Colonic mucosa (tissue), 4 donors: ENCODE data around the gene KIAA0513. TPM values are rescaled to one million over a fixed set of nuclear protein-coding genes. Genes with fewer than 3 reads are reported as not detected.

Experiments used
- DNase-seq: peaks from one replicate; pipeline ENCODE4 v3.0.0-alpha.2; 2020
- H3K27ac ChIP-seq: fragments of 200-600 bp; one replicate; pipeline ENCODE4 v1.8.0; 2021
- H3K27me3 ChIP-seq: fragments of 200-600 bp; one replicate; pipeline ENCODE4 v1.8.0; 2021
- H3K36me3 ChIP-seq: fragments of 200-600 bp; one replicate; pipeline ENCODE4 v1.8.0; 2021
- H3K4me1 ChIP-seq: fragments of 200-600 bp; one replicate; pipeline ENCODE4 v1.8.0; 2021; ENCODE audit warnings: mild to moderate bottlenecking
- H3K4me3 ChIP-seq: fragments of 200-600 bp; one replicate; pipeline ENCODE4 v1.8.0; 2021
- H3K9ac ChIP-seq, 2 donors: one replicate each; pipeline ENCODE4 v1.7.0; 2013; ENCODE audit warnings: control low read depth in 2 of 2, low read depth in 2 of 2, low read length in 2 of 2
- H3K9me3 ChIP-seq: fragments of 200-600 bp; one replicate; pipeline ENCODE4 v1.8.0; 2021
- CTCF ChIP-seq: fragments of 200-600 bp; IDR thresholded peaks from one replicate; pipeline ENCODE4 v1.8.0; 2022; ENCODE audit warnings: antibody characterized with exemption, mild to moderate bottlenecking
- intact Hi-C: fragments of 100-400 bp; cut with DNase I; formaldehyde crosslinking; loops from one replicate; pipeline ENCODE4 v1.14.1; 2022
- total RNA-seq, 2 donors: library from RNA; stranded (reverse); fragmentation: NEBNext Ultra II Directional in 1 of 2; extraction: Animal tissue kit (Norgen Biotek cat#: 25700) in 1 of 2; gene quantifications; one replicate each; pipeline ENCODE4 v1.2.1, GENCODE V29; 2021
- donor health status: healthy.
- donor health status: DM: no; HTN: no; CAD: no.
- donor health status: DM: no; HTN: no; CAD: no.

KIAA0513 gene
- total RNA-seq, 2 donors from 2014 or later, result 17.7 to 22.8 TPM

GRCh38 chr16:85045641-85046471, 18.3 kb downstream of the KIAA0513 start:
- no peak for DNase-seq
- intact Hi-C loops, result no loop called here
- H3K4me3 ChIP-seq, result no peak overlapping the region
- H3K4me1 ChIP-seq, result peaks cover 4% of the 10 kb centered on the region
- H3K9me3 ChIP-seq, result no peaks in the 10 kb centered on the region
- no peak for TF ChIP-seq CTCF
- no peaks in the 10 kb centered on the region for H3K27me3 ChIP-seq
- no peaks in the 10 kb centered on the region for H3K36me3 ChIP-seq
- no peak overlapping the region for H3K27ac ChIP-seq
- H3K9ac ChIP-seq, result no peak overlapping the region

- TF ChIP-seq CTCF, result no peak
- no peak for DNase-seq
- H3K27ac ChIP-seq, result peak overlapping the region; percentile 94
- intact Hi-C loops, result no loop called here
- no peaks in the 10 kb centered on the region for H3K36me3 ChIP-seq
- no peaks in the 10 kb centered on the region for H3K27me3 ChIP-seq
- no peaks in the 10 kb centered on the region for H3K9me3 ChIP-seq
- peaks cover 4% of the 10 kb centered on the region for H3K4me1 ChIP-seq
- H3K9ac ChIP-seq, result peak overlapping the region in 1 of 2 donors; percentile 60
- H3K4me3 ChIP-seq, result no peak overlapping the region
These were observed 18.9 kb downstream of the KIAA0513 start for GRCh38 chr16:85046472-85046916.

GRCh38 chr16:85046931-85047866, 19.6 kb downstream of the KIAA0513 start:
- Histone ChIP-seq H3K27ac (peak overlapping the region; percentile 94), H3K9ac (peak overlapping the region; percentile 56 to 60), H3K4me3 (peak overlapping the region; percentile 19), H3K27me3 (no peaks in the 10 kb centered on the region), H3K4me1 (peaks cover 4% of the 10 kb centered on the region), H3K9me3 (no peaks in the 10 kb centered on the region), H3K36me3 (no peaks in the 10 kb centered on the region)
- TF ChIP-seq CTCF, result no peak
- intact Hi-C loops, result no loop called here
- DNase-seq, result peak; percentile 85

GRCh38 chr16:85047867-85048455, 20.4 kb downstream of the KIAA0513 start:
- intact Hi-C loops, result no loop called here
- TF ChIP-seq CTCF, result no peak
- no peaks in the 10 kb centered on the region for H3K9me3 ChIP-seq
- H3K27ac ChIP-seq, result peak overlapping the region; percentile 94
- H3K36me3 ChIP-seq, result no peaks in the 10 kb centered on the region
- H3K4me3 ChIP-seq, result peak overlapping the region; percentile 6
- peaks cover 4% of the 10 kb centered on the region for H3K4me1 ChIP-seq
- H3K9ac ChIP-seq, result peak overlapping the region; percentile 56 to 60
- no peaks in the 10 kb centered on the region for H3K27me3 ChIP-seq
- peak; percentile 86 for DNase-seq

GRCh38 chr16:85048921-85049562, 21.4 kb downstream of the KIAA0513 start:
- intact Hi-C loops, result no loop called here
- no peak for DNase-seq
- H3K4me1 ChIP-seq, result peaks cover 4% of the 10 kb centered on the region

More at GRCh38 chr16:85048921-85049562, 21.4 kb downstream of the KIAA0513 start:
- no peak for TF ChIP-seq CTCF
- H3K9me3 ChIP-seq, result no peaks in the 10 kb centered on the region
- H3K27me3 ChIP-seq, result no peaks in the 10 kb centered on the region
- no peak overlapping the region for H3K4me3 ChIP-seq
- peak overlapping the region; percentile 94 for H3K27ac ChIP-seq
- H3K9ac ChIP-seq, result peak overlapping the region in 1 of 2 donors; percentile 60
- H3K36me3 ChIP-seq, result no peaks in the 10 kb centered on the region
